HG02970 (cell line): ENCODE measurements around the gene DXO.
"Not testable (repeated sequence)": the region's sequence is repeated elsewhere in the genome, so short reads cannot be mapped to it uniquely, and the experiment has no call there.

Source experiments
- ATAC-seq: cut with Tn5 transposase; IDR thresholded peaks from one replicate; pipeline ENCODE4 v1.9.1; 2021; ENCODE audit warnings: mild to moderate bottlenecking, moderate library complexity, moderate number of reproducible peaks; ENCODE audit not compliant: unreplicated experiment, low FRiP score

Gene DXO

GRCh38 chr6:31980195-31980876 lies 8.4 kb upstream of the DXO start:
- not testable (repeated sequence) for ATAC-seq

DNA sequence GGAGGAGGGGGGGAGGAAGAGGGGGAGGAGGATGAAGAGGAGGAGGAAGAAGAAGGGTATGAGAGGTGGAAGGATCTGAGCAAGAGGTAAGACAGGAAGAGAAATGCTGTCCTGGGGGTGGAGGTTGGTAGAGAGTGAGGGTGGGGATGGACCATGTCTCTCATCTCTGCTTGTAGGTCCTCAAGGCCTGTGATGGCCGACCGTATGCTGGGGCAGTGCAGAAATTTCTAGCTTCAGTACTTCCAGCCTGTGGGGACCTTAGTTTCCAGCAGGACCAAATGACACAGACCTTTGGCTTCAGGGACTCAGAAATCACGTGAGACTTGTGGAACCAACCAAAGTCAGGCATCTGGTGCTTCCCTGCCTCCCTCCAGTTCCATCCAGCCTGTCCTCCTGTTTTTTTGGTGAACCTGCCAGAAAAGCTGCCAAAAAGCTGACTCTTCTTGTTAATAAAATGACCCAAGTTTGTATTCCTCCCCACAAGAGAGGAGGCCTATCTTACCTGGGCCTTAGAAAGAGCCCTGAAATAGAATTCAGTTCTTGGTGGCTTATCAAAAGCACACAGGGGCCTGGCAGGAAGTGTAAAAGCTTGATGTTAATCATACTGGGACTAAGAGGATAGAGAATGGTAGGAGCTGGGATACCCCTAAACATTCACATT lies 7.4 kb upstream of the DXO start:
- no peak for ATAC-seq

DNA sequence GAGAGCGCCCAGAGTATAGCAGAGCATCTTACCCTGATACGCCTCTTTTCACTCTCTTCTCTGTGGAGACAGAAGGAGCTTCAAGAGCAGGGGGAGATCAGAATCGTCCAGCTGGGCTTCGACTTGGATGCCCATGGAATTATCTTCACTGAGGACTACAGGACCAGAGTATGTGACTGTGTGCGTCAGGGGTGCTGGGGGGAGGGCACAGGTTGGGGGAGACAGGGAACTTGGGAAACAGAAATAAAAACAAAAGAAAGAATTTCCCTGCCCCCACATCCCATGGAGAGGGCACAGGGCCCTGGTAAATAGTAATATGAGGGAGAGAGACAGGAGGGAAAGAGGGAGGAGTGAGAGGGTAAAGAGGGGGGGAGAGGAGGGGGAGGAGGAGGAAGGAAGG lies 6.9 kb upstream of the DXO start:
- no peak for ATAC-seq

GRCh38 chr6:31977816-31978431 lies 6.0 kb upstream of the DXO start:
- ATAC-seq = no peak

DNA sequence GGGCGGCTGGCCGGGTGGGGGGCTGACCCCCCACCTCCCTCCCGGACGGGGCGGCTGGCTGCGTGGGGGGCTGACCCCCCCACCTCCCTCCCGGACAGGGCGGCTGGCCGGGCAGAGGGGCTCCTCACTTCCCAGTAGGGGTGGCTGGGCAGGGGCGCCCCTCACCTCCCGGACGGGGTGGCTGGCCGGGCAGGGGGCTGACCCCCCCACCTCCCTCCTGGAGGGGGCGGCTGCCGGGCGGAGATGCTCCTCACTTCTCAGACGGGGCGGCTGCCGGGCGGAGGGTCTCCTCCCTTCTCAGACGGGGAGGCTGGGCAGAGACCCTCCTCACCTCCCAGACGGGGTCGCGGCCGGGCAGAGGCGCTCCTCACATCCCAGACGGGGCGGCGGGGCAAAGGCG lies 4.1 kb upstream of the DXO start:
- not testable (repeated sequence) for ATAC-seq

- ATAC-seq = no peak
These were observed 892 bp upstream of the DXO start for GRCh38 chr6:31972709-31973350.

DNA sequence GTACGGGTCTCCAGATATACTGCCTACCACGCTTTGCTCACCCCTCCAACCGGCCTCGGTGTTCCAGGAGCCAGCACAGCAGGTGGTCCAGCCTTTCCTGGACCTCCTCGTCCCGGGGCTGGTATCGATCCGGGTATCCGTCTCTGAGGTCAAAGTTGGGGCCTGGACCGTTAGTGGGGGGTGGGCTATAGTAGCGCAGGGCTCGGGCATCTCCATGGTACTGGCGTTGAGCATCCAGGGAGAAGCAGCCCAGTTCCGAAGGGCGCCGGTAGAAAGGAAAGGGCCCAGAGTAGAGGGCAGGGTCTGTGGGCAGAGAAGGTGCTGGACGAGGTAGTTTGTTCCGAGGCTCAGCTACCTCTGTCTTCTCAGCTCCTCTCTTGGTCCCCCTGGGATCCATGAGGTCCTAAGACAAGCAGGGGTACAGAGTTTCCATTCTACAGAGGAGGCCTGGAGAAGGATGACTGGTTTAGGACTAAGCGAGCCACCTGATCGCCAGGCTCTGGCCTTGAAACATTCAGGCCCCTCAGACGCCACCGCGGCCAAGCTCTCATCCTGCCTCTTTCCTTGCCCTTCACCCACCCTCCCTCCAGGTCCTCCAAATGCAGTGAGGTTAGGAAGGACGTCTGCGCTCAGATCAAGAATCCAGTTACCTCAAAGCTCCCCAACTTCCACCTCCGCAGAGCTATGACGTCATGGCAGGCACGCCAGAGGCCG lies 502 bp downstream of the DXO start:
- ATAC-seq = no peak

GRCh38 chr6:31970604-31971271 lies 1.2 kb downstream of the DXO start:
- no peak for ATAC-seq

GRCh38 chr6:31969712-31970603 lies 2.0 kb downstream of the DXO start:
- ATAC-seq = no peak

DNA sequence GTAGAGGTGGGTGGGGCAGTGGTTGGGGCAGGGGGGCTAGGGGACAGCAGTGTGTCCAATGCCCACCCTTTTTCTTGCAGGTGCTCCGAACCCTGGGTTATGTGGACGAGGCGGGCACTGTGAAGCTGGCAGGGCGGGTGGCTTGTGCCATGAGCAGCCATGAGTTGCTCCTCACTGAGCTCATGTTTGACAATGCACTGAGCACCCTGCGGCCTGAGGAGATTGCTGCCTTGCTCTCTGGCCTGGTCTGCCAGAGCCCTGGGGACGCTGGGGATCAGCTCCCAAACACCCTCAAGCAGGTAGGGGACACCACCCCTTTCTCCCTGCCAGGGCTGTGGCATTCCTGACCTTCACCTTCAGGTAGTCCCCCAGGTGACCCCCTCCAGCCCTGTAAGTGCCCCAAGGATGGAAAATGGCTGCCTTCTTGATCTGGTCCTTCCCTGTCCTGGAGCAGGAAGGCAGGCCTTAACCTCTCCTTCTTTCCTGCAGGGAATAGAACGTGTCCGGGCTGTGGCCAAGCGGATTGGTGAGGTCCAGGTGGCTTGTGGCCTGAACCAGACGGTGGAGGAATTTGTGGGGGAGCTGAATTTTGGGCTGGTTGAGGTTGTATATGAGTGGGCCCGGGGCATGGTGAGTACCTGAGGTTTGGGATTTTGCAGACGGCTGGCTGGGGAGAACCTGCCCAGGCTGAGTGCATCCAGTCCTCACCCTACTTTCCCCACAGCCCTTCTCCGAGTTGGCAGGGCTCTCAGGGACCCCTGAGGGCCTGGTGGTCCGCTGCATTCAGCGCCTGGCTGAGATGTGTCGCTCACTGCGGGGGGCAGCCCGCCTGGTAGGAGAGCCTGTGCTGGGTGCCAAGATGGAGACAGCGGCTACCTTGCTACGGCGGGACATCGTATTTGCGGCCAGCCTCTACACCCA lies 2.9 kb downstream of the DXO start:
- ATAC-seq = no peak

DNA sequence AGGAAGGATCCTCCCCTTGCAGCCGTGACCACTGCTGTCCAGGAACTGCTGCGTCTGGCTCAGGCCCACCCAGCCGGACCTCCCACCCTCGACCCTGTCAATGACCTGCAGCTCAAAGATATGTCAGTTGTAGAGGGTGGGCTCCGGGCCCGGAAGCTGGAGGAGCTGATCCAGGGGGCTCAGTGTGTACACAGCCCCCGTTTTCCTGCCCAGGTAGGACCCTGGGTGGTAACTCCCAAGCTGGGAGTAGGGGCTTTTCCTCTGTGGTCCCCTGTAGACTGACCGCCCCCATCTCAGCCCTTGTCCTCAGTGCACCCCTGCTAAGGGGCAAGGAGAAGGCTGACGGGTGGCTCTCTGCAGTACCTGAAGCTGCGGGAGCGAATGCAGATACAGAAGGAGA lies 3.6 kb downstream of the DXO start:
- no peak for ATAC-seq

- ATAC-seq = no peak
These were observed 4.0 kb downstream of the DXO start for GRCh38 chr6:31967926-31968320.

GRCh38 chr6:31966997-31967925 lies 4.7 kb downstream of the DXO start:
- ATAC-seq = no peak

- ATAC-seq = no peak
These were observed 5.4 kb downstream of the DXO start for GRCh38 chr6:31966506-31966905.

DNA sequence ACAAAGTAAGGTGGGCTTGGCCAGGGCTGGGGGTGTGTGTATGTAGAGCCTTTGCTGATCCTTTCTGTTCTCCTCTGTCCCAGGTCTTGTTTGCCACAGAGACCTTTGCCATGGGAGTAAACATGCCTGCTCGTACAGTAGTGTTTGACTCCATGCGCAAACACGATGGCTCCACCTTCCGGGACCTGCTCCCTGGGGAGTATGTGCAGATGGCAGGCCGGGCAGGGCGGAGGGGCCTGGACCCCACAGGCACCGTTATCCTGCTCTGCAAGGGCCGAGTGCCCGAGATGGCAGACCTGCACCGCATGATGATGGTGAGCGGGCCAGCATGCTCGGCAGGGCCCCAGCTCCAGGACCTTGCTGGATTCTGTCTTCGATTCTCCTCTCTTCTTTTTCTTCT lies 6.2 kb downstream of the DXO start:
- no peak for ATAC-seq

DNA sequence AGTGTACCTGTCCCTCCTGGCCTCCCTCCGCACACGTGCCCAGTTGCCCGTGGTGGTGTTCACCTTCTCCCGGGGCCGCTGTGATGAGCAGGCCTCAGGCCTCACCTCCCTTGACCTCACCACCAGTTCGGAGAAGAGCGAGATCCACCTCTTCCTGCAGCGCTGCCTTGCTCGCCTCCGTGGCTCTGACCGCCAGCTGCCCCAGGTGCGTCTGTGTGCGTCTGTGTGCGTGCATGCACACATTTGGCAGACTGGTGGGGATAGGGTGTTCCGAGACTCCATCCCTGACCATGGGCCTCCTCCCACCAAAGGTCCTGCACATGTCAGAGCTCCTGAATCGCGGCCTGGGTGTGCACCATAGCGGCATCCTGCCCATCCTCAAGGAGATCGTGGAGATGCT lies 8.0 kb downstream of the DXO start:
- ATAC-seq = no peak

- ATAC-seq = no peak
These were observed 10.3 kb downstream of the DXO start for GRCh38 chr6:31961616-31962015.
